SKM-1 (cell line): ENCODE measurements around the gene ADAM33.

ENCODE experiments used
- DNase-seq: peaks from one replicate; lab custom pipeline; 2025; ENCODE audit not compliant: unreplicated experiment; lab: John Stamatoyannopoulos, UW

ADAM33 gene

DNA sequence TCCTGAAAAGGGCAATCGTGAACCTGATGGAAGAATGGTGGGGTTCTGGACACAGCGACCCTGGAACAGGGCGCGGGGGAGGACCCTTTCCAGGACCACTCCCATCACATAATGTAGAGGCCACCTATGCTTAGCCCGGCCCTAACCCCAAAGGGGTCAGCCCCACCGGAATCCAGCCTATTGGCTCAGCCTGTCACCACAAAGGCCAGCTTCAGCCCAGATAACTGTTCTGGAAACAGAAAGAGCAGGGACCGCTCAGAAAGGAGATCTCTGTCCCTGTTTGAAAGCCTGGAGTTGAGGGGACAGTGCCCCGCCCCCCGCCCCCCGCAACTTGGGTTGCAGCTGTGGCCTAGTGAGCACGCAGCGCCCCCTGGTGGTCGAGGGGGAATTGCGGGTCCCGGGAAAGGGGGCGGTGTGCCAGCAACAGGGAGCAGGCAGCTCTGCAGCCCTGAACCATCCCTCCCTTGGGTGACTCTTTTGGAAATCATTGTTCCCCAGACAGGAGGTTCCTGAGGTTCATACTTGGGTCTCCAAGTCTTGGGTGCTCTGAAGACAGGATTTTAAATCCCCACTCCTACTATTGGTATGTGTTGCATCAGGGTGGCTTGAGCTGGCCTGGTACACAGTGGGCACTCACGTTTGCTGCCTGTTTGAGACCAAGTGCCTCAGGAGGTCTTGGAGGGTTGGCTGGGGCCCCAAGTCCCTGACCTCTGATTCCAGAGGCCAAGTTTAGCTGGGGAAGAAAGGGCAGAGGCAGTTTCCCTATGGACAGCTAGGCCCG is 29.1 kb upstream of the ADAM33 start:
- no peak for DNase-seq

GRCh38 chr20:3710011-3710466 is 28.2 kb upstream of the ADAM33 start:
- DNase-seq, result no peak

- no peak for DNase-seq
These were observed 25.7 kb upstream of the ADAM33 start for GRCh38 chr20:3707508-3707899.

DNA sequence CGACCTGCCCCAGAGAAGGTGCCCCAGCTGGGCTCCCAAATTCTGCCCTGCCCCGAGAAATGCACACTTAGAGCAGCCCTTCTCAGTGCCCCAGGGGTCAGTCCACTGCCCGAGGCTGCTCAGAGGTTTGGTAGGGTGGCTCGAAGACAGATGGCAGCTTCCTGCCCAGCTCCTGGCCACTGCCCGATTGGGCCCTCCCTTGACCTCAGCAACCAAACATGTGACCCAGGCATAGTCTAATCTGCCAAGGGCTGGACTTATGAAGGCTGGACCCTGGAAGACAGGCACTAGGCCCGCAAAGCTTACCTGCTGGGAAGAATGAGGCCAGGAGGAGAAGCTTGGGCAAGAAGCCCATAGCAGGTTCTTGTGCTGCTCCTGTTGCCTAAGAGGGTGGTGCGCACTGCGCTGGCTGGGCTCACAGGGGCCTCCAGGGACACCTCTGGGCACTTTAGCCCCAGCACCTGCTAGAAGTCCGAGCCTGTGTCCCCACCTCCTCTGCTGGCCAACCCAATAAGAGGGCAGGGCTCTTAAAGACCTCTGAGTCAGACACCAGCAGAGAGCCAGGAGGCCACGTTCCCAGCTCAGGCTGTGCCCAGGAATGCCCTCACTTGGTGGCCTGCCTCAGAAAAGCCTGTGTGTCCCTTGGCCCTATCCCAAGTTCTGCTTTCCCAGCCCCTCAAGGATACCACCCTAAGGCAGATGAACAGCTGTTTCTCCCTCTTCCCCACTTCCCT is 25.1 kb upstream of the ADAM33 start:
- DNase-seq, result no peak

- DNase-seq, result no peak
These were observed 24.3 kb upstream of the ADAM33 start for GRCh38 chr20:3705970-3706739.

DNA sequence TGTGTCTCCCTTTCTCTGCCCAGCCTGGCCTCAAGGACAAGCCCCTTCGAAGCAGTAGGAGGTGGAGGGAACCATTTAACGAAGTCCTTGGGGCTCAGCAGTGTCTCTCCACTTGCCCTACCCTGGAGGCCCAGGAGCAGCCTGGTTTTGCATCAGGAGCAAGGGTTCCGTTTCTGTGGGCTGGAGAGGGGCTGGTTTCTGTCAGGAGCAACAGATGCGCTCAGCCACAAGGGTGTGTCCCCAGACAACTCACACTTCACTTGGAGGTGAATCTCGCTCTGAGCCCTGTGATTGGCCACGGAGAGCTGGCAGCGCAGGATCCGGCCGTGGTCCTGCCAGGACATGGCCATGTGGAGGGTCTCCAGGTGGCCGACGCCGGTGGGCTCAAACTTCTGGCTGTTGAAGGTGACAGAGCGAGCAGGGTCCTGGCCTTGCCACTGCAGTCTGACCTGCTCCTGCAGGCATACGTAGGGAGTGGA is 23.7 kb upstream of the ADAM33 start:
- no peak for DNase-seq

- DNase-seq, result no peak
These were observed 22.3 kb upstream of the ADAM33 start for GRCh38 chr20:3704087-3704486.

- no peak for DNase-seq
These were observed 21.0 kb upstream of the ADAM33 start for GRCh38 chr20:3702611-3703391.

DNA sequence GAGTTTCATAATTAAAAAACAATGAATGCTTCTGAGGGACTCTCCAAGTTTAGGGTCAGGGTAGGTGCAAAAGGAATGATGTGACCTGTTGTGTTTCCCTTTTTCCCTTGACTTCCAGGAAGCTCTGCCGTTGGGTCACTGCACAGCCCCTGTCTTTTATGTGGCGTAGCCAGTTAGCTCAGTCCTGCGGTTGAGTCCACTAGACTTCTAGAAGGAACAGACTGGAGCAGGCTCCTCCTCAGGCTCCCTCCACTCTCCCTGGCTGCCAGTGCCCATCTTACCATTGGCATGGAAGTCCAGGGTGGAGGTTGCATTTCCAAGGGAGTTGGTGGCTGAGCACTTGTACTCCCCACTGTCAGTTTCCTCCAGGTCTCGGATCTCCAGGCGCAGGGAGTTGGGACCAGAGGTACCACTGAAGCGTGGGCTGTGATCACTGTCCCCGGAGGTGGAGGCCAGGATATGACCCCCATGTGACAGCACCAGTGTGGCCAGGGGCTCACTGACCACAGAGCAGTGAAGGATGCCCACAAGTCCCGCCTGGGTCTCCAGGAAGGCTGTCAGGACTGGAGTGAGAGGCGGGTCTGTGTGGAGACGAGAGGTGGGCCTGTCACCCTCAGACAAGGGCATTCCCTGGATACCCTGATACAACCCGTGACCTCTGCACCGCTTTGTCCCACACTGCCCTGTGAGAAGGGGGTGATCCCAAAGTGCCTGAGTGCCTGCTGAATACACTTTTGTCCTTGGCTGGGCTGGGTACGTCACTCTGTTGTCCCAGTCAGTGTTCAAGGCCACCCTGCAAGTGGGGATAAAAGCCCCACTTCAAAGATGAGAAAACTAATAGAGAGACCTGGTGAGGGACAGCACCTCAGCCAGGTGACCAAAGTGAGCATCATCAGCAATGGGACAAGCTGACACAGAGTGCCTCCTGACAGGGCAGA is 19.5 kb upstream of the ADAM33 start:
- DNase-seq, result no peak

DNA sequence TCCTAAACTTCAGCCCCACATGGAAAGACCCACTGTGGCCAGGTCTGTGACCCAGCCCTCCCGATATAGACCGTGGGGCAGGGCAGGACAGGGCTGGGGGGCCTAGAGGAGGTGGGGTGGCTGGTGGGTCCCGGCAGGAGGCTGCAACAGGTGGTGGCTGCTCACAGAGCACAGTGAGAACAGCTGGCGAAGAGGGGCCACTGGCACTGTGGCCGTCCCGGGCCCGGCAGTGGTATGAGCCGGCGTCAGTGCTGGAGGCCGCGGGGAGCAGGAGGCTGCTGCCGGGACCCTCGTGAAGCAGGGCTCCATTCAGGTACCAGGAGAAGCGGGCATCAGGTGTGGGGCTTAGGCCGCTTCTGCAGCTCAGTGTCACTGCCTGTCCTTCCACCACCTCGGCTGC is 17.2 kb upstream of the ADAM33 start:
- DNase-seq, result no peak

- no peak for DNase-seq
These were observed 16.8 kb upstream of the ADAM33 start for GRCh38 chr20:3698591-3699001.

DNA sequence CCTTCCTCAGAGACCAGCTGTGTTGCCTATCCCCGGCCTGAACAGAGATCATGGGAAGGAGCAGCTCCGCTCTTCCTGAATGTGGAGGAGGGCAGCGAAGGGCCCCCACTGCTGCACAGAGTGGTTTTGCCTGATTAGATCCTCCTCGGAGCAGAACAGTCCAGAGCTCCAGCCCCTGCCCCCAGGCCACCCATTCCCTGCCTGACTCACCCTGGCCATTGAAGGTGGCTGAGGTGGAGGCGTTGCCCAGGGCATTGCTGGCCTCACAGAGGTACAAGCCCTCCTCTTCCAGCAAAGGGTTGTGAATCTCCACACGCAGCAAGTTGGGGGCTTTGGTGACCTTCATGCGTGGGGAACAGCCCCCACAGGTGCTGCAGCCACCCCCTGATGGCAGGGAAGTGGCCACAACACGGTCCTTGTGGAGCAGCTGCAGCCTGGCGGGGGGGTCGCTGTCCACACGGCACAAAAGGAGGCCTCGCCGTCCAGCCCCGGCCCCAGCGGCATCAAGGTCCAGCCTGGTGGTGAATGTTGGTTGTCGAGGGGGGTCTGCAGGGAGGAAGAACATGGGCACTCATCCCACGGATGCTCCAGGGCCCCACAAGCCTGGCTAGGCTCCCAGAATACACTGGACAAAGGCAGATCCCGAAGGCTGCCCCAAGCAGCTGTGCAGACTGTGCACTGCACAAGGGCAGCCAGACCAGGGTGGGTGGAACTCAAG is 15.9 kb upstream of the ADAM33 start:
- no peak for DNase-seq

DNA sequence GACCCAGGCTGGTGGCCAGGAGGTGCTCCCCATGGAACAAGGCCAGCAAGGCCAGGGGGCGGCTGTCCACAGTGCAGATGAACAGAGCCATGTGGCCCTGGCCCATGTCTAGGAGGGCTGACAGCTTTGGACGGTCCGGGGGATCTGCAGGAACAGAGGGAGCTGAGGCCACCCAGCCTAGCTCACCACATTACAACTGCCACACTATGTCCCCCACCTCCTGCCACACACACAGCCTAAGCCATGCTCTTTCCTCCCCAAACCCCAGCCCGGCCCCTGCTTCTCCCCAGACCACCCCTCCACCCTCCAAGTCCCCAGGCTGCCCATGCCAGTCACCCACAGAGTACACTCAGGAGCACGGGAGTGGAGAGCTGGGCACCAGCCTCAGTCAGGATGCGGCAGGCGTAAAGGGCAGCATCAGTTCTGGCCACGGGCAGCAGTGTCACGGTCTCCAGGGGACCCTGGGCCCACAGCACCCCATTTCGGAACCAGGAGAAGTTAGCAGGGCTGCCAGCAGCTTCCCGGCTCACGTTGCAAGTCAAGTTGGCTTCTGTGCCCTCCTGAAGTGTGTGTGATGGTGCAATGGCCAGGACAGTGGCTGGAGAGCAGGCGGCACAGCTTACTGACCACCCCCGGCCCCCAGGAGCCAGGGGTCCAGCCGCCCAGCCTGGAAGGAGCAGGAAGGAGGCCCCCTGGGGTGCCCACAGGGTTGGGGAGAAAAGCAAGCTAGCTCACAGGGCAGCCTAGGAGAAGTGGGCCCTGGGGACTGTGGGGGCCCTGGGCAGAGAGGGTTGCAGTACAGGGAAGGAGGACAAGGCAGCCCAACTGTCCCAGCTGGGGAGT is 15.2 kb upstream of the ADAM33 start:
- no peak for DNase-seq

GRCh38 chr20:3696200-3696599 is 14.4 kb upstream of the ADAM33 start:
- DNase-seq, result no peak

- DNase-seq, result no peak
These were observed 13.1 kb upstream of the ADAM33 start for GRCh38 chr20:3694864-3695263.

- no peak for DNase-seq
These were observed 11.6 kb upstream of the ADAM33 start for GRCh38 chr20:3693376-3693775.

DNA sequence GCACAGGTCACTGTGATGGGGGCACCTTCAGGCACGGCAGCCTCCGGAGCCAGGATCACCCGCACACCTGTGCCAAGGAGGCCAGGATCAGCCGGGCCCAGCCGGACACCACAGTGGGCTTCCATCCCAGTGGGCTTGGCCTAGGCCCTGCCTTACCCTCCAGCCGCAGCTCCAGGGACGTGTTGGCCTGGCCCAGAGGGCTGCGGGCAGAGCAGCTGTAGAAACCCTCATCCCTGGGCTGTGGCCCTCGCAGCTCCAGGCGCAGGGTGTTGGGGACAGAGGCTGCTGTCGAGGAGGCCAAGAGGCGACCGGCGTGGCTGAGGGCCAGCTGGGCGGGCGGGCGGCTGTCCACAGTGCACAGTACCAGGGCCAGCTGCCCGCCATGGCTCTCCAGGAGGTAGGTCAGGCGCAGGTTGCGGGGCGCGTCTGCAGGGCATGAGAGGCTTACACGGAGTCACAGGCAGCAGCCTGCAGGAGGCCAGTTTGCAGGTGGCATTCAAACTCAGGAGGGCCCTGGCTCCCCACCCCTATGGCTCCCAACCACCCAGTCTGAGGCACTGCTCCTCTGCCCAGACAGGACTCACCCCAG is 11.0 kb upstream of the ADAM33 start:
- no peak for DNase-seq

DNA sequence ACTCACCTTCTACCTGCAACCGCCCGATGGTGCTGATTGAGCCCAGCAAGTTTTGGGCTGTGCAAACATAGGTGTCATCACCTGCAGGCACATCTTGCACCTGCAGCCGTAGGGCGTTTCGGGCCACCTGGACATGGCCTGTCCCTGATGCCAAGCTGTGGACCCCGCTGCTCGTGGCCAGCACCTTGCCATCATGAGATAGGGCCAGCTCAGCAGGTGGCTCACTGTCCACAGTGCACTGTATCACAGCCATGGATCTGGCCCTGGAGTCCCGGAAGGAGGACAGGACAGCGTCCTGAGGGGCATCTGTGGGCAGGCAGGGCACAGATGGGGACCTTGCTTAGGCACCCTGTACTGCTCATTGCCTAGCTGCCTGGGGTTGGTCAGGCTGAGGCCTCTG is 10.1 kb upstream of the ADAM33 start:
- no peak for DNase-seq
